HG03095 (cell line): ENCODE data around the gene SH3RF3.

Experiments used
- ATAC-seq: cut with Tn5 transposase; IDR thresholded peaks from one replicate; pipeline ENCODE4 v1.9.1; 2021; ENCODE audit warnings: moderate library complexity; ENCODE audit not compliant: unreplicated experiment

SH3RF3 gene

DNA sequence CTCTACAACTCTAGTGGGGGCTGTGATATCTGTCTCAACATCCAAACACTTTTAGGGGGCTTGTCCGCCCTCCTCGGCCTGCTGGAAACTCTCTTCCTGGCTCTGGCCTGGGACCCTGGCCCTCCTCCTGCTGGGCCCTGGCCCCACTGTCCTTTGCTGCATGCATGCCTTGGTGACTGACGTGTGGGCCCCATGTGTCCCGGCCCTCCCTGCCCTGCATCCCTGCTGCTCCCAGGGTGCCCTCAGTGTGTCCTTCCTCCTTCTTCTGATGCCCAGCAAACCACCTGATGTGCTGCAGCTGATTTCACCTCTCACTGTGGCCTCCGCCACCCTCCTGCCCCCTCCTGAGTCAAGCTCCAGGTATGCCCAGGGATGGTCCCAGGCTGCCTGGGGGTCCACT, 383.1 kb downstream of the SH3RF3 start:
- ATAC-seq = no peak

DNA sequence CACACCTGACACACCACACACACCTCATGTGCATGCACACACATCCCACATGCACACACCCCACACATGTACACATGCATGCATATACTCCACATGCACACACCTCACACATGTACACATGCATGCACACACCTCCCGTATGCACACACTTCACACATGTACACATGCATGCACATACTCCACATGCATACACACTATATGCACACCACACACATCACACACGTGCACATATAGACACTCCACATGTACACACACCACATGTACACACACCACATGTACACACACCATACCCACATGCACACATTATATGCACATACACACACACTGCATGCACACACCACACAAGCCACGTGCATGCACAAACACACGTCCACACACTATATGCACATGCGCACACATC, 384.2 kb downstream of the SH3RF3 start:
- ATAC-seq = no peak

DNA sequence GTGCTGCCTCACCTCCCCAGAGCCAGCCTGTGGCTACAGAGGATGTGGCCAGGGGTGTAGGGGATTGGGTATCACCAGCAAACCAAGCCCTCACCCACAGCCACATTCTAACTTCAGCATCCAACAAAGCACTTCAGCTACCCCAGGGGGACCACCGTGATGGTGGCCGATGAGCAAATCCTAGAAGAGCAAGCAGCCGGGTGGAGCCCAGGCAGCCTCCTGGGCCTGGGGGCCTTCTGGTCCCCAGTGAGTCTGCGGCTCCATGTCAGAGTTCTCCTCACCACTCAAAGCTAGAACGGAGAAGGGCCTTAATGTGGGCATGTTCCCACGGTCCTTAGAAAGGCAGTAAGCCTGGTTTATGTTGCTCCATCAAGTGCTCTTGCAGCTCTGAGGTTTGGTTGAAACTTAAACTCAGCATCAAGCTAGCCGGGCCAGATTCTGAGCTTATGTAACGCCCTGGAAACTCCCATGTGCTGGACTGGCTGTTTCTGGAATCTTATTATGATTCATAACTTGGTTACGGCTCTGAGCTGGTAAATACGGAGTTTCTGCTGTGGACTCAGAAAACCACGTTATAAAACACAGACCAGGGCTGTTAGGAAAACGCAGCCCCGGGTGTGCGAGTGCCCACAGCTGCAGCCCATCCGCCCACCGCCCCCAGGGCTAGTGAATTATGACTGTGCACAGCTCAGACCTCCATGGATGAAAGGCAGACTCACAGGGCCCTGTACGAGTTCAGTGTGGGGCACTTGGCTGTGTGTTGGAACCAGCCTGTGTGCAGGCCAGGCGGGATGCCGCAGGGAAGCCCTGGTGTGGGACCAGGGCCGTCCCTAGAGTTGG, 385.0 kb downstream of the SH3RF3 start:
- ATAC-seq = peak; percentile 68

DNA sequence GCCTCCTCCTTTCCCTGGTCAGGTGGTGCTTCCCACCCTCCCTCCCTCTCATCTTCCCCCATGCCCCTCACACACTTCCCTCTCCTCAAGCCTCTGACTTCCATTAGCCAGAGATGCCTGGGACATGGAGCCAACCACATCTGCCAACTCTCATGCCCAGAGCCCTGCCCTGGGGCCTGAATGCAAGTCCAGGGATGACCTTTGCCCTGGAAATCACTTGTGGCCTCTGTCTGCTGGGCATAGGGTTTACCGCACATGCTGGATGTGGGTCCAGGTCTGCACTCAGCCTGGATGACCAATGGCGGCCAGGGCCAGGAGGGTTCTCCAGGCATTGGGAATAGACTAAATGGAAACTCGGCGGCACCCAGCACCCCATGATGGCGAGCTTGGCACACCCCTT, 385.9 kb downstream of the SH3RF3 start:
- no peak for ATAC-seq

DNA sequence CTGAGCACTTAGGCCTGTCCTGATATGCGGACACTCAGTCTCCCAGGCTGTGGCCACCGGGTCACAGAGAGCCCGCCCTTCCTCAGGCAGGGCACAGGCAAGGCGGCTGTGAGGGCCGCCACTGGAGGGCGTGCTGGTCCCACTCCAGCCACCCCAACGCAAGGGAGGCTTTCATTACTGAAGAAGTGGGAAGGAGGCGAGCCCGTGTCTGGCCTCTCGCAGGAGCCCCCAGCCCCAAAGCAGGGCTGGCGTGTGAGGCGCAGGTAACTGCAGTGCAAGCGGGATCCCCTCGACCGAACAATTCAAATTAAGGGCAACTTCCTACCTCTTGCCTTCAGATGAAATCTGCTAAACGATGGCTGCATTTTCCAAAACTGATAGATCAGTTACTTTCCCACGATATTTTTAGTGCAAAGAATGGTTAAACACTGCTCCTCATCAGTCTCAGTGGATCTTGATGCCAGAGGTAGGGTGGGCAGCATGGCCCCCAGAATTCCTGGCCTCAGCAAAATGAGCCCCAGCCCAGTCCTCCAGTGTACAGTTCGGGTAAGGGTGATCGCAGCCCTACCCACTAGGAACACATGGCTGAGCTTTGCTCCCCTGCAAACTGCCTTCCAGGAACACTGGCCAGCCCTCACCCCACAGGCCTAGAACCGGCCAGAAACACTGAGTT, 387.6 kb downstream of the SH3RF3 start:
- no peak for ATAC-seq

DNA sequence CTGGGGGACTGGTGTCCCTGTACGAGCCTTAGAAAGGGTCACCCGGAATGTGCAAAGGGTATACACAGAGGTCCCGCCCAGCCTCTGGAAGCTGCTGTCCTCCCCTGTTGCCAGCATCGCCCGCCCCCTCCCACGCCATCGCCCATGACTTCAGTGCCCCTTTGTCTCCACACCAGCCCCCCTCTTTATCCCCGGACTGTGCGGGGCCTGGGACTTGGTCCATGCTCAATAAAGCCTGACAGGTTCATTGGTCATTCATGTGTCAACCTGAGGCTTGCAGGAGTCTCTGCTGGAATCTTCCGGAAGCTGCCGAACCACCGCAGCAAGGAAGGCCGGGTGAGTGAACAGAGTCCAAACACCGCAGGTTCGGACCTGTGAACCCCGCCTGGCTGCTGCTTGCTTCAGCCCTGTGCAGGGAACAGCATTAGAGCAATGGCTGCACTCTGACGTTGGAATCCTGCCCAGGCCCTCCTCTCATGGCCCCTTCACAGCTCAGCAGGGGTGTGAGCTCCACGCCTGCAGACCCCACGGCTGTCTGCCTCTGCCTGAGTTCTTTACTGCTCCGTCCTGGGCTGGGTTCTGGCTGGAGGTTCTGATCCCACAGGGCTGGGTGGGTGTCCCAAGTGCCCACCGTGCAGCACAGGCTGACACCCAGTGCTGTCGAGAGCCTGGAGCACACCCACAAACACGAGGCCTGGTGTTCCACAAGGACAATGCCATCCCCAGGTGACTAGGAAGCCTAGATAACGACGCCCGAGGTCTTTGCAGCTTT, 388.3 kb downstream of the SH3RF3 start:
- no peak for ATAC-seq

DNA sequence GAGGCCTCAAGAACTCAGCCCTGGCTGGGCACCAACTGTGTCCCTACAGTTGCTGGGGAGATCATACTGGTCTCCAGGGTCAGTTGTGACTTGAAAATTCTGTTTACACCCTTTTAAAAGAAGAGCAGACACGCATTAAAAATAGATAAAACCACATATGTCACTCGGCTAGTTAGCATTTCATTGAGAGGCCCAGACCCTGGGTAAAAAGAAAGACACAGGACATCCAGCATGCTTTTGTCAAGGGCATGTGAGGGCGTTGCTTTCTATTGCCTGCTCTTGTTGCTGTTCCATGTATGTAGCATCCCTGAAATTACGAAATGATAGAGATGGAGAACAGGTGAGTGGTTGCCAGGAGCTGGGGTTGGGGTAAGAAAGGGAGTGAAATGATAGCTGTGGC, 390.5 kb downstream of the SH3RF3 start:
- ATAC-seq = no peak

DNA sequence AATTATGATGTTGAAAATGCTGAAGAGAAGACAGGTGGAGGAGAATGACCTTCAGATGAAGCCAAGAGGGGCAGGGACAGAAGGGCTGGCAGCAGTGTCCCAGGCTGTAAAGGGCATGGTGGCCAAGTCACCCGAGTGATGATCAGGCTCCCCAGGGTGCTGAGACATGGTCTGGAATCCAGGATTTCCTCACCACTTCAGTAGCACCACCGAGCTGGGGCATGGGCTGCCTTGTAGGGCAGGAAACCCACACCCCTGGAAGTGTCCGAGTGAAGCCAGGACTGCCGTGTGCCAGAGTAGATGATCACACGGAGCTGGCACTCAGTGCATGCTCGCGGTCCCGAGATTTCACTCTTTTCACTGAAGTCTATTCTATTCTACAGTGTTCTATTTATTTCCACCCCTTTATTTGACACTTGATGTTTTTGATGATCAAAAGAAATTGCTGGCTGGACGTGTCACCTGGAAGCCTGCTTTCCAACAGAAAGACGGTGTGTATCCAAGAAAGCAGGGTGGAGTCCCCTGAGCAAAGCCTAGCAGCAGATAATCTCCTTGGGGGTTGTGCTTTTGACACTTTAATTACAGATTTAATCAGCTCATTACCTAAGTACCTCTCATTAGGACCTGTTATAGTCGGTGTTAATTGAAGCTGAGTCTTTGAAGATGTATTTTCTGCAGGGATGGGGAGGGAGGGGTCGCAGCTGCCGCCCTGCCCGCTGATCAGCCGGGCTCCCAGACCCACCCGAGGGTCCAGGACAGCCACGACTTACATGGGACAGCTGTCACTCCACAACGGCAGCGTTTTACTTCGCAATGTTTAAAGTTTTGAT, 392.4 kb downstream of the SH3RF3 start:
- no peak for ATAC-seq

DNA sequence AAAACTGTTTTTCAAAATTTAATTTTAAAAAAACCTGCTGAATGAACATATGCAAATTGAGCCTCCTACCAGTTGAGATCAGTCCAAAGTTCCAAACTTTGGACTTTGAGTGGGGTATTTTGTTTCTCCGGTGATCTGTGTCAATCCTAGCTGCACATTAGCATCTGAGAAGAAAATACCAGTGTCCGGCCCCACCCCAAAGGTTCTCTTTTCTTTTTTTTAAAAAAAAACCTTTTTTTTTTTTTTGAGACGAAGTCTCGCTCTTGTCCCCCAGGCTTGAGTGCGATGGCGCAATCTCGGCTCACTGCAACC, 393.0 kb downstream of the SH3RF3 start:
- no peak for ATAC-seq

DNA sequence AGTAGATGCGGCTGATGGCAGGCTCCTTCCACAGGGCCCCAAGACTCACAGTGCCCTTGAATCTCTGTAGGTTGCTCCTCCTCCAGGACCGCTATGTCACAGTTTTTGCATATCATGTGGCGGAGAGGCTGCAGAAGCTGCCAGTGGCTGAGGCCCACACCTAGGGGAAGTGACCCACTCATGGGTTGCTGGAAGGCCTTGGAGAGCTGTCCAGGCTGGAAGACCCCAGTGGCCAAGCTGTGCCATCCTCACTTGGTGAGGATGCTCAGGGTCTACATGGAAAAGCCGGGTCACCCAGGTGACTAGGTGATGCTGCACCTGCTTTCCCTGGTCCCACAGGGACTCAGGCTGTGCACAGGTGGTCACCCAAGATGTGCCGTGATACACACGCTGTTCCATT, 394.1 kb downstream of the SH3RF3 start:
- ATAC-seq = no peak

DNA sequence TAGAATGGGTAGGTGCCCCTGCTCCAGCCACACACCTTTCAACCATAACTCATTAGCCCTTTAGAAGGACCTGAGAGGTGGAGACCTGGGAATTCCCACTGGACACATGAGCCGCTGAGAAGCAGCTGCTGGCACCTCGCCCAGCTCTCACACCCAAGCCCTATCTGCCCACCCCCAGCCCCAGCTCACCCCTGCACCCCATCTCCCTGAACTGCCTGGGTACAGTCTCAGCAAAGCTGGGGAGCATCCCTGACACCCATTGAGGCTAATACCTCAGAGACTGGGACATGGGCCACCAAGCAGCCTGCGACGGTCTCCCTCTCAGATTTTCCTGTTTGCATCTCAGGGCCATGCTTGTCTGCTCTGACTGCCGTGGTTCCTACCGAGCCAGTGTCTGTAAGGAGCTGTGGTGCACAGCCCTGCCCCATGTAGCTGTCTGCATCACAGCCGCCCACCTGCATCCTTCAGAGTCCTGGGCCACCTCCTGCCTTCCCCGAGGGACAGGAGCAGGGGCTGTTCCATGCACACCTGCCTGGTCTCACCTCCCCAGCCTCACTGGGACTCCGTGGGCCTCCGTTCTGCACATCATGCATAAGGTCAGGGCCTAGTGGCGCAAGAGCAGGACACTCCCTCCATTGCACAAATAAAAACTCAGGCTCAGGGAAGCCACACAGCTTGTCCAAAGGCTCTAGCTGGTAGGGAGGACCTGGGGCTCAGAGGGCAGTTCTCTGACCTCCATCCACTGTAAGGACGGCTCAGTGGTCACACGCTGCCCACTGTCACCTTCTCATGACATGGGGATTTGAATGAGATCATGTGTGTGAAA, 394.7 kb downstream of the SH3RF3 start:
- no peak for ATAC-seq

DNA sequence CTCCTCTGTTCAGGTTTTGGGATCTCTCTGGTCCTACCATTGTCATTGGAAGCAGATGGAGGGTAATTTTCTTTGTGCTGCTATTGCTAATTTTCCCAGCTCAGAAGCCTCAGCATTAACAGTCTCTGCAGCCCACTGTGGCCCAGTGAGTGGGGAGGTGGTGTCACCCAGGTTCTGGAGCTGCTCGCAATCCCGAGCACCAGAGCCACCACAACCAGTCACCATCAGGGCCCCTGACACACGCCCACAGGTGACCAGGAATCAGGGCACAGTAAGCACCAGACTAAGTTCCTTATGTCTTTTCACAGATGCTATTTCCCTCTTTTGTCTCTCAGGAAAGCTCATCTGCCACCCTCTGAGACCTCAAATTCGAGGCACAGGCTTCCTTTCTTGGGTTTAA, 396.8 kb downstream of the SH3RF3 start:
- ATAC-seq = no peak

DNA sequence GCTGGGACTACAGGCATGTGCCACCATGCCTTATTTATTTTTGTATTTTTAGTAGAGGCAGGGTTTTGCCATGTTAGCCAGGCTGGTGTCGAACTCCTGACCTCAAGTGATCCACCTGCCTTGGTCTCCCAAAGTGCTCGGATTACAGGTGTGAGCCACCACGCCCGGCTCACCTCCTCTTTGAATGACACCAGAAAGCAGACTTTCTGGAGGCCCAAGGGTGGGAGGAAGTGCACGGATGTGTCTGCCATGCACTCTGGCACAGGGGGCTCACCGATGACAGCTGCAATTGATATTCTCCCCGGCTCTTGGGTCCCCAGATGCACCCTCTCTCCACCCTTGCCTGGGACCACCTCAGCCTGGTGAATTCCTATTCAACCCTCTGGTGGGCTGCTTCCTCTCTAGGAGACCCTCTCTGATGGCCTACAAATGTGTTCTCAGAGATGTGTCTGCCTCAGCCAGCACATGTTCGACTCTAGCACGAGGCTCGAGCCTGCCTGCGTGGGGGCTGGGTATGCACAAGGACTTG, 397.5 kb downstream of the SH3RF3 start:
- ATAC-seq = no peak

DNA sequence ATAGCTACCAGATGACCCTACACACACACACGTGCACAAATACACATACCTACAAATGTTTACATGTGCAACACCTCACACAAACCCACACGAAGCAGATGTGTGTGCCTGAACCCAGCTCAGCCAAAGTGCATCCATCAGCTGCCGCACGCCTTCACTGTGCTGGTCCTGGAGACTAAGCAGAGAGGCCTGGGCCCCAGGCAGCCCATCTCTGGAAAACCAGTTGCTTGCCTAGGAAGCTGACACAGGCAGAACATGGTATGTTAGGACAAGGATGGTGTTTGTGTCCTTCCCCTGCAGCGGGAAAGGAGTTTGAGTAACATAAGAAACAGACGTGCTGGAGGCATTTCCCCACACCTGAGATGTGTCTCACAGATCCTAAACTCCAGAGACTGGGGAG, 398.1 kb downstream of the SH3RF3 start:
- ATAC-seq = no peak

DNA sequence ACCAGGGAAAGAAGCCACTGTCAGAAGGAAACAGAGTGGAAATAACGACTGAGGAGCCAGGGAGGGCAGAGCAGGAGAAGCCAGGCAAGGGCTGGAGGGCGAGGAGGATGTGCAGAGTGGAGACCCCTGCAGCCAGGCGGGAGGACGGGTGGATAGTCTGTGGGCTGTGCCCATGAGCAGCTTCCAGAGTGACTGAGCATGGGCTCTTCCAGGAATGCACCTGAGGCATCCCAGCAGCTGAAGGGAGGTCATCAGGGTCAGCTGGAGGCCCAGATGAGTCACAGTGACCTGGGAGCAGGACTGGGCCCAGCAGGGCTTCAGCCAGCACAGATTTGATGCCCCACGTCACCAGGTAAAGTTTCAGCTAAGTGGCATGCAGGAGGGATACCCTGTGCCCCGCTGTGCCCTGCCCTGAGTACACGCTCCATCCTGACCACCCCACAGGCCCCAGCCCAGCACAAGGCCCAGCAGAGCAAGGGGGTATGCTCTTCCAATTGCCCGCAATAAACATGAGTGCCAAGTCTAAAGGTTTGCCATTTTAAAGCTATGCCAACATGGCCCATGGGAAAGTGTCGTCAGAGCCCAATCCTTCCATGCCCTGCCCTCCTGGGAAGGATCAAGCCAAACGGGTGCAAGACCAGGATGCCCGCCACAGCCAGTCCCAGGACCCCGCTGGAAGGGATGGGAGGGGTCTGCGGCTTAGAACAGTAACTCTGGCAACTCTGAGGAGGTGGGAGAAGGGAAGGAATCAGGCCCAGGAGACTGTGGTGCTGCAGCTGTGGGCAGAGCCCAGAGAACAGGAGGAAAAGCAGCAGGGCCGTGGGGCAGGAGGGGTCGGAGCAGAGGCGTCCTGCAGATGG, 399.1 kb downstream of the SH3RF3 start:
- no peak for ATAC-seq

DNA sequence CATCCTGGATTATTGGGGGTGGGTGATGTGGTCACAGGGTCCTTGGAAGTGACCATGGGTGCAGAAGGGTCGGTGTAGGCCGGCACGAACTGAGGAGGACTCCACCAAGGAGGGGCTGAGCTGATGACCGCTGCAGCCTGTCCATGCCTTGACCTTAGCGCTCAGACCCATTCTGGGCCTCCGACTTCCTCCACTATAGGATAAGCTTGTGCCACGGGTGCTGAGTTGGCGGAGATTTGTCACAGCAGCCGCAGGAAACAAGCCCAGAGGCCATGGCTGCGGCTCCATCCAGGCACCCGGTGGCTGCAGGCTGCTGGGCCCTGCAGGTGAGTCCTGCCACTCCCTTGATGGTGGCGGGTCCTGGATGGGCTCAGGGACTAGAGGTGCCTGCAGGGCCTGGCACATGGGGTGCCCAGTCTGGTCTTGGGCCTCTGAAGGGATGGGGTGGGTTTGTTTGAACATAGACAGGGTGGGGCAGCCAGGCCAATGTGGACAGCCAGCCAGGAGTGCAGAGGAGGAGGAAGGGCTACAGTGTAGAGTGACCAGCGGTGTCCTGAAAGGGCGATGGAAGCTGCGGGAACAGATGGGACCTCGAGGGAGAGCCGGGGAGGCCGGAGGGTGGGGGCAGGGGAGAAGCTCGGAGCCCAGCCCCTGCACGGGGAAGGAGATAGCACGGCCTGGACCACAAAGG, 400.0 kb downstream of the SH3RF3 start:
- ATAC-seq = no peak

DNA sequence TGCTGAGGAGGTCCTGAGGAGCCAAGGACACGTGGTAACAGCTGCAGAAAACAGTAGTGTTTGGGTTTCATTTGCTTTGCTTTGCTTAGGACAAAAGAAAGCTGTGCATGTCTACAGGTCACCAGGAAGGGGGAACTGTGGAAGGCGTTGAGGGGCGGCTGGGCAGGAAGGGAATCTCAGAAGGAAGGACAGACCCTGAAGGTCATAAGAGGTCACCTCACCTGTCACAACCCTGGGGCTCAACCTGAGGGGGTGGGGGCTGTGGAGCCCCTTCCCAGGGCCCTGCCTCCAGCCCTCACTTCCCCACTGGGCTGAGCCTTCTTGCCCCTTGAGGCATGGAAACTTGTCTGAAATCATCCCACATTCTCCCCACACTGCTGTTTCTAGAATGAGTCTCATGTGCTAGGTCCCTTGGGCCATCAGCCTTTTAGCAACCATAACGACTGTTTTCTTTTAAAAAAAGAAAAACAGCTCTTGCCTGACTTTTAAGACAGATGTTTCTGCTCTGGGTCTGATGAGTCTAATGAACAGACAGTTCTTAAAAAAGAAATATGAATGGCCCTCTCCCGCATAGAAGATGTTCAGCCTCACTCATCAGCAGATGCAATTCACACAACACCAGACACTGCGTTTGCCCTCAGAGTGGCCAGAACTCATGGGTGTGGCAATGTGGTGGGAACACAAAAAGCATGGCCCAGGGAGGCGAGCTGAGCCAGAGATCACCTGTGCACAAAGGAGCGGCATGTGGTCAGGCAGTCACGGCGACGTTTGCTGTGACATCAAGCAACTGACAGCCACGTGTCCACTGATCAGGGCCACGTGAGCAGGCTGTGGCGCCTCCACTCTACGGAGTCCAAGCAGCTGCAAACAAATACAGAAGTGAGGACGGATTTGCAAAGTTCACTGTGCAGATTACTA, 400.8 kb downstream of the SH3RF3 start:
- ATAC-seq = no peak
